ENCODE data around the gene RARG. TPM values are rescaled to one million over a fixed set of nuclear protein-coding genes. Genes with fewer than 3 reads are reported as not detected.

RARG gene
- total RNA-seq, 4 donors from 2014 or later, result 4.2 to 14.1 (median 10.9) TPM

- TF ChIP-seq CTCF (IDR thresholded peaks at IDR 0.05; ENCODE audit: low read depth), result no peak
These were observed 9.8 kb downstream of the RARG start for GRCh38 chr12:53222170-53222721.

- TF ChIP-seq CTCF (IDR thresholded peaks at IDR 0.05; ENCODE audit: low read depth), result no peak
These were observed 10.6 kb downstream of the RARG start for GRCh38 chr12:53221203-53222080.

GRCh38 chr12:53220694-53221202 is 11.3 kb downstream of the RARG start:
- TF ChIP-seq CTCF (IDR thresholded peaks at IDR 0.05; ENCODE audit: low read depth), result no peak

- no peak for TF ChIP-seq CTCF (IDR thresholded peaks at IDR 0.05; ENCODE audit: low read depth)
These were observed 11.9 kb downstream of the RARG start for GRCh38 chr12:53219956-53220693.

GRCh38 chr12:53219292-53219955 is 12.6 kb downstream of the RARG start:
- no peak for TF ChIP-seq CTCF (IDR thresholded peaks at IDR 0.05; ENCODE audit: low read depth)

- TF ChIP-seq CTCF (IDR thresholded peaks at IDR 0.05; ENCODE audit: low read depth), result no peak
These were observed 13.3 kb downstream of the RARG start for GRCh38 chr12:53218551-53219291.

Measured in subcutaneous adipose tissue (tissue), 4 donors.